Activated naive CD8-positive, alpha-beta T cell treated with anti-CD3 and anti-CD28 coated beads, Interleukin-2, amount 50 U/mL, for 24 hours (primary cell): Measurements from ENCODE around the gene RYR1.
"Not testable (repeated sequence)": the region's sequence is repeated elsewhere in the genome, so short reads cannot be mapped to it uniquely, and the experiment has no call there.

ENCODE experiments used
- ATAC-seq: fragments of 150-1000 bp; cut with Tn5 transposase; one replicate; pipeline ENCODE4 v1.10.0; 2021
- DNase-seq: peaks from one replicate; pipeline ENCODE4 v3.0.0; 2021
- H3K27ac Mint-ChIP-seq: one replicate; pipeline ENCODE4 v1.8.0; 2021; ENCODE audit warnings: mild to moderate bottlenecking, mixed read lengths
- H3K27me3 Mint-ChIP-seq: one replicate; pipeline ENCODE4 v1.8.0; 2021; ENCODE audit warnings: mixed read lengths
- H3K36me3 Mint-ChIP-seq: one replicate; pipeline ENCODE4 v1.8.0; 2021; ENCODE audit warnings: low read depth, mixed read lengths
- H3K4me1 Mint-ChIP-seq: one replicate; pipeline ENCODE4 v1.8.0; 2021; ENCODE audit warnings: mixed read lengths
- H3K4me3 Mint-ChIP-seq: one replicate; pipeline ENCODE4 v1.8.0; 2021; ENCODE audit warnings: mild to moderate bottlenecking, moderate library complexity, mixed read lengths
- H3K9me3 Mint-ChIP-seq: one replicate; pipeline ENCODE4 v1.8.0; 2021; ENCODE audit warnings: mixed read lengths

Gene RYR1

DNA sequence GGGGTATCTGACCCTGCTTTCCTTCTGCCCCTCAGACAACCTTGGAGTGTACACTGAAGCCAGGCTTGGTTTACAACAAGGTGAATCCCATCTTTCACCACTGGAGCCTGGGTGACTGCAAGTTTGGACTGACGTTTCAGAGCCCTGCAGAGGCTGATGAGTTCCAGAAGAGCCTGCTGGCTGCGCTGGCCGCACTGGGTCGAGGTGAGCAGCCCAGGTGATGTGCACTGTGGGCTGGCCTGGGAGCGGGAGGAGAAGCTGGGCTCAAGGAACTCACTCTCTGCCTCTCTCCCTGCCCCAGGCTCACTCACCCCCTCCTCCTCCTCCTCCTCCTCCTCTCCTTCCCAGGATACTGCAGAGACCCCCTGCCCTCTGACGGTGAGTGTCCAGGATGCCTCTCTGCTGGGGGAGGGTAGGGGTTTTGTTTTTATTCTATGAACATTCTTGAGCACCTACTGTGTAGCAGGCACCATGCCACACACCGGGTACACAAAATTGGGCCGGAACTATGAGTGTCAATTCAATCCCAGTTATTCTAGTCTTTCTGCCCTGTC lies 41.5 kb upstream of the RYR1 start:
- peaks cover 44% of the 10 kb centered on the region for H3K27me3 Mint-ChIP-seq
- no peak overlapping the region for H3K4me3 Mint-ChIP-seq
- peaks cover 6% of the 10 kb centered on the region for H3K36me3 Mint-ChIP-seq

GRCh38 chr19:38392707-38393308 lies 40.7 kb upstream of the RYR1 start:
- Mint-ChIP-seq H3K9me3 (no peaks in the 10 kb centered on the region), H3K27me3 (peaks cover 40% of the 10 kb centered on the region), H3K27ac (no peak overlapping the region), H3K4me1 (peaks cover 28% of the 10 kb centered on the region), H3K36me3 (peaks cover 2% of the 10 kb centered on the region), H3K4me3 (no peak overlapping the region)
- no peak for ATAC-seq
- no peak for DNase-seq

More for the DNA sequence above, 41.5 kb upstream of the RYR1 start:
- H3K9me3 Mint-ChIP-seq, result no peaks in the 10 kb centered on the region
- no peak overlapping the region for H3K27ac Mint-ChIP-seq
- H3K4me1 Mint-ChIP-seq, result peaks cover 34% of the 10 kb centered on the region
- no peak for ATAC-seq
- no peak for DNase-seq

DNA sequence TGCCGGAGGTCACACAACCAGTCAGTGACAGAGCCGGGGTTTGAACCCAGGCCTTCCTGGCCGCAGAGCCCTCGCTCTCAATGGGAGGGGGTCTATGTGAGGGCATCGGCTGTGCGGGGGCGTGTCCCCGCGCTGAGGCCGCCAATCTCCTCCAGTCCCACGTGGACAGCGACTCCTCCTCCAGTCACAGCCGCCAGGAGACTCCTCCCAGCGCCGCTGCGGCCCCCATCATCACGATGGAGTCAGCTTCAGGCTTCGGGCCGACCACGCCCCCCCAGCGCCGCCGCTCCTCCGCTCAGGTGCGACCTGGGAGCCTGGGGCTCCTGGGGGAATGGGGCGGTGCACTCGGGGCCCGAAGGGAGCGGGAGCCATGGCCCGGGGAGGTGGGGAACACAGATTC lies 39.0 kb upstream of the RYR1 start:
- peak; percentile 78 for ATAC-seq
- Mint-ChIP-seq H3K4me3 (peak overlapping the region; percentile 71), H3K36me3 (peaks cover 1% of the 10 kb centered on the region), H3K9me3 (no peaks in the 10 kb centered on the region), H3K4me1 (peaks cover 21% of the 10 kb centered on the region), H3K27ac (peak overlapping the region; percentile 10), H3K27me3 (peaks cover 34% of the 10 kb centered on the region)
- DNase-seq, result peak; percentile 82

DNA sequence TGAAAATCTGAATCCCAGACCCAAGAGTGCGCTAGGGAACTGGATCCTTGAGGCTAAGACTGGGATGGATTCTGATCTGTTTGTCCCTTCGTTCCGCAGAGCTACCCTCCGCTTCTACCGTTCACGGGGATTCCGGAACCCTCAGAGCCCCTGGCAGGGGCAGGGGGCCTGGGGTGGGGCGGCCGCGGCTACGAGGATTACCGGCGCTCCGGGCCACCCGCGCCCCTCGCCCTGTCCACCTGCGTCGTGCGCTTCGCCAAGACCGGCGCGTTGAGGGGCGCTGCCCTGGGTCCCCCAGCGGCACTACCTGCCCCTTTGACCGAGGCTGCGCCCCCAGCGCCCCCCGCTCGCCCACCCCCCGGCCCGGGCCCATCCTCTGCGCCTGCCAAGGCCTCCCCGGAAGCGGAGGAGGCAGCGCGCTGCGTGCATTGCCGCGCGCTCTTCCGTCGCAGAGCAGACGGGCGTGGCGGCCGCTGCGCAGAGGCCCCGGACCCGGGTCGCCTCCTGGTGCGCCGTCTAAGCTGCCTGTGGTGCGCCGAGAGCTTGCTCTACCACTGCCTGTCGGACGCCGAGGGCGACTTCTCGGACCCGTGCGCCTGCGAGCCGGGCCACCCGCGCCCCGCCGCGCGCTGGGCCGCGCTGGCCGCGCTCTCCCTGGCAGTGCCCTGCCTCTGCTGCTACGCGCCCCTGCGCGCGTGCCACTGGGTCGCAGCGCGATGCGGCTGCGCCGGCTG lies 37.9 kb upstream of the RYR1 start:
- peak; percentile 67 for ATAC-seq
- H3K4me3 Mint-ChIP-seq, result peak overlapping the region; percentile 71
- H3K9me3 Mint-ChIP-seq, result no peaks in the 10 kb centered on the region
- peaks cover 1% of the 10 kb centered on the region for H3K36me3 Mint-ChIP-seq
- H3K4me1 Mint-ChIP-seq, result peaks cover 20% of the 10 kb centered on the region
- H3K27me3 Mint-ChIP-seq, result peaks cover 30% of the 10 kb centered on the region
- DNase-seq, result peak; percentile 51
- peak overlapping the region; percentile 10 for H3K27ac Mint-ChIP-seq

DNA sequence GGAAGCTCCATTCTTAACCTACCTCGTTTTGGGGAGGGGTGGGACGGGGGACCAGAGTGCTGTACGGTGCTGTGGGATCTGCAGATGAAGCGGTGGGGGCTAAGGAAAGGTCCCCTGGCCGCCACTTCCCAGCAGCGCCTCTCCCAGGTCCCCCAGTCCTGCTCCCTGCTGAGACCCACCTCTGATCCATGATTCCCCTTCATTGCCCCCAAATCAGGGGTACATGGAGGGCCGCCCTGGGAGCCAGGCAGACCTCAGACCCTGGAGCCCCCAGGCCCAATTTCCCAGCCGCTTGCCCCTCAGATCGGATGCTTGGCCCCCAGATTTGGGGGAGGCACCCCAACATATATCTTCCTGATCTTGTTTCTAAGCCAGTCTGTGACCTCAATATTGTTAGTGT lies 34.4 kb upstream of the RYR1 start:
- no peak for ATAC-seq

GRCh38 chr19:38399537-38399936 lies 34.0 kb upstream of the RYR1 start:
- DNase-seq, result no peak
- ATAC-seq, result no peak
- H3K27me3 Mint-ChIP-seq, result peaks cover 5% of the 10 kb centered on the region
- H3K36me3 Mint-ChIP-seq, result peaks cover 1% of the 10 kb centered on the region
- no peak overlapping the region for H3K27ac Mint-ChIP-seq
- H3K9me3 Mint-ChIP-seq, result no peaks in the 10 kb centered on the region
- peaks cover 23% of the 10 kb centered on the region for H3K4me1 Mint-ChIP-seq
- no peak overlapping the region for H3K4me3 Mint-ChIP-seq

More for the DNA sequence above, 34.4 kb upstream of the RYR1 start:
- Mint-ChIP-seq H3K9me3 (no peaks in the 10 kb centered on the region), H3K36me3 (peaks cover 1% of the 10 kb centered on the region), H3K27me3 (peaks cover 8% of the 10 kb centered on the region), H3K27ac (no peak overlapping the region), H3K4me3 (no peak overlapping the region), H3K4me1 (peaks cover 23% of the 10 kb centered on the region)
- no peak for DNase-seq

DNA sequence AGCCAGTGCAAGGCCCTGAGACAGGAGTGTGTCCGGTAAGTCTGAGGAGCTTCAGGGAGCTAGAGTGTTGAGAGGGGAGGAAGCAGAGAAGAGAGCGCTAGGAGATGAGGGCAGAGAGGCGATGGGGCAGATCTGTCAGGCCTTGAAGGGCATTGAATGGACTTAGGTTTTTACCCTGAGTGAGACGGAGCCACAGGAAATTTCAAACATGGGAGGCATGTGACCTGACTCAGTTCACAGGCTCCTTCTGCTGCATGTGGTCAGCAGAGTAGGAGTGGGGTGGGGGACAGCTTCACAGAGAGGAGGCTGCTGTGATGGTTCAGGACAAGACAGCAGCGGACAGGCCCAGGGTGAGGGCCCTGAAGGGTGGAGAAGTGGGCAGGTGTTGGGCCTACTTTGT lies 33.1 kb upstream of the RYR1 start:
- Mint-ChIP-seq H3K27me3 (peaks cover 5% of the 10 kb centered on the region), H3K9me3 (no peaks in the 10 kb centered on the region), H3K36me3 (peaks cover 3% of the 10 kb centered on the region), H3K4me1 (peaks cover 19% of the 10 kb centered on the region), H3K4me3 (no peak overlapping the region), H3K27ac (no peak overlapping the region)
- ATAC-seq (no peak), DNase-seq (no peak)

DNA sequence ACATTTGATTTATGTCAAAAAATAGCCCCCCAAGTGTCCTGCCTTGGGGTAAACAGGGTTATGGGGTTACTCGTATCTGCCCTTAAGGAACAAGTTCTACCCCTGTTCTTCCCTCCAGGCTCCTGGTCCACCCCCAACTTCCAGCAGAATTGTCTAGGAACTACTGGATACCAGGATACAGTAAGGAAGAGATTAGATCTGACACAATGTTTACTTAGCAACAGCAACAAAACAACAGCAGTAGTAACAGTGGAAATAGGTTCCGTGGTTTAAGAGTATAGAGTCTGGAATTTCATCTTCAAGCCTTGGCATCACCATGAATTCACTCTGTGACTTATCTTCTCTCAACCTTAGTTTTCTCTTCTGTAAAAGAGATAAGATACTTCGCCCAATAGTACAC lies 32.3 kb upstream of the RYR1 start:
- Mint-ChIP-seq H3K4me1 (peaks cover 19% of the 10 kb centered on the region), H3K36me3 (peaks cover 4% of the 10 kb centered on the region), H3K27ac (no peak overlapping the region), H3K4me3 (no peak overlapping the region), H3K27me3 (peaks cover 5% of the 10 kb centered on the region), H3K9me3 (no peaks in the 10 kb centered on the region)
- DNase-seq (no peak), ATAC-seq (no peak)

DNA sequence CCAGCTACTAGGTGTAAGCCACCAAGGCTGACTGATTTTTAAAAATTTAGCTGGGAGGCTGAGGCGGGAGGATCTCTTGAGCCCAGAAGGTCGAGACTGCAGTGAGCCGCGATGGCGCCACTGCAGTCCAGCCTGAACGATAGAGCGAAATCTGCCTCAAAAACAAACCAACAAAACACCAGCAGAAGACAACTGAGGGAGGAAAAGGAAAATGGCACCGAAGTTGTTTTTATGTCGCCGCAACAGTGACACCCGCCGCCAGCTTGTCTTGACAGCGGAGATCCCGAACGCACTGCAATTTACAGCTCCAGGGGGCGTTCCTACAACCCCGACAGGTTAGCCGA lies 30.9 kb upstream of the RYR1 start:
- H3K27ac Mint-ChIP-seq, result peak overlapping the region; percentile 89
- H3K4me3 Mint-ChIP-seq, result peak overlapping the region; percentile 85
- ATAC-seq (no peak), DNase-seq (no peak)
- peaks cover 7% of the 10 kb centered on the region for H3K36me3 Mint-ChIP-seq
- peaks cover 14% of the 10 kb centered on the region for H3K4me1 Mint-ChIP-seq
- H3K27me3 Mint-ChIP-seq, result no peaks in the 10 kb centered on the region
- no peaks in the 10 kb centered on the region for H3K9me3 Mint-ChIP-seq

DNA sequence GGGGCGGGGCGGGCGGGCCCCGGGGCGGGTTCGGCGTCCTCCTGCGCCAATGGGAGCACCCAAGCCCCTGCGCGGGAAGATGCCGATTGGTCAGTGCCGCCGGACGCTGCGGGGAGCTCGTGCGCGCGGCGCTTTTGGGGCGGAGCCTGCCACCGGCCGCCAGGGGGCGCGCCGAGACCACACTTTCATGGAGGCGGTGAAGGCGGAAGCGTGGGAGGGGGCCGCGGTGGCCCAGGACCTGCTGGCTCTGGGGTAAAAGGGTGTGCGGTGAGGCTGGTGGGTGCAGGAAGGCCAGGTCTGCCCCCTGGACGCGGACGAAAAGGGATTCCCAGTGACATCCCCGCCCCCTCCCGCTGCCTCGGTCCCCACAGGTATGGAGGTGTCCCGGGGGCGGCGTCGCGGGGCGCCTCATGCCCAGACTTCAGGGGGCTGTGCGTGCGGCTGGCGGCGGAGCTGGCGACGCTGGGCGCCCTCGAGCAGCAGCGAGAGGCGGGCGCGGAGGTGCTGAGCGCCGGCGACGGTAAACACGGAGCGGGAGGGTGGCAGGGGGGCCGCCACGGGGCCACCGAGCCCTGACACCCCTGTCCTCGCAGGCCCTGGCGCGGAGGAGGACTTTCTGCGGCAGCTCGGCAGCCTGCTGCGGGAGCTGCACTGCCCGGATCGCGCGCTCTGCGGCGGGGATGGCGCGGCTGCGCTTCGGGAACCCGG lies 30.4 kb upstream of the RYR1 start, which contains the start of gene FAM98C:
Gene FAM98C, plus strand, starts transcription at position 127 of the 708 bp plus-strand sequence. Its CDS starts 61 bp downstream, at position 188.
- Mint-ChIP-seq H3K4me1 (peaks cover 14% of the 10 kb centered on the region), H3K36me3 (peaks cover 7% of the 10 kb centered on the region), H3K4me3 (peak within 1 kb of the TSS; percentile 85), H3K9me3 (no peaks in the 10 kb centered on the region), H3K27me3 (no peaks in the 10 kb centered on the region), H3K27ac (peak within 1 kb of the TSS; percentile 89)
- peak; percentile 98 for ATAC-seq
- DNase-seq, result peak; percentile 96

- Mint-ChIP-seq H3K27ac (no peak overlapping the region), H3K4me1 (peaks cover 14% of the 10 kb centered on the region)
- no peak for ATAC-seq
Observed at GRCh38 chr19:38404858-38405257, 28.6 kb upstream of the RYR1 start.

DNA sequence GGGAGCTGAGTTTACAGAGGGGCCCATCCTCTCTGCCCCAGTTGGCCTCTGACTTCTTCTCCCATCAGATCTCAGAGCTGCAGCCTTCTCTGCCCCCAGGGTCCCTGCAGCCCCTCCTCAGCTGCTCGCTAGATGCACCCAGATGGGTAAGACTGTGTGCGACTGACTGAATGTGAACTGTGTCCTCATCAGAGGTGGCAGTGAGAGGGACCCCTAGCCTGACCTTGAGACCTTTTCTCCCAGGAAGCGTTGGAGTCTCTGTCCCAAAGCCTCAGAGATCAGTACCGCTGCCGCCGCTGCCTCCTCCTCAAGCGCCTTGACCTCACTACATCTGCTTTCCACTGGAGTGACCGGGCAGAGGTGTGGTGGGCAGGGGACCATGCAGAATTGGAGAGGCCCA lies 28.2 kb upstream of the RYR1 start:
- Mint-ChIP-seq H3K27me3 (no peaks in the 10 kb centered on the region), H3K4me1 (peaks cover 14% of the 10 kb centered on the region), H3K9me3 (no peaks in the 10 kb centered on the region), H3K27ac (no peak overlapping the region), H3K4me3 (no peak overlapping the region), H3K36me3 (peaks cover 7% of the 10 kb centered on the region)
- ATAC-seq (no peak), DNase-seq (no peak)

More at GRCh38 chr19:38404858-38405257, 28.6 kb upstream of the RYR1 start:
- Mint-ChIP-seq H3K36me3 (peaks cover 7% of the 10 kb centered on the region), H3K27me3 (no peaks in the 10 kb centered on the region), H3K4me3 (no peak overlapping the region), H3K9me3 (no peaks in the 10 kb centered on the region)
- no peak for DNase-seq

GRCh38 chr19:38409631-38410133 lies 23.8 kb upstream of the RYR1 start:
- ATAC-seq (no peak), DNase-seq (no peak)
- H3K36me3 Mint-ChIP-seq, result peaks cover 7% of the 10 kb centered on the region
- no peaks in the 10 kb centered on the region for H3K9me3 Mint-ChIP-seq
- H3K27ac Mint-ChIP-seq, result no peak overlapping the region
- peaks cover 2% of the 10 kb centered on the region for H3K4me1 Mint-ChIP-seq
- no peaks in the 10 kb centered on the region for H3K27me3 Mint-ChIP-seq
- H3K4me3 Mint-ChIP-seq, result no peak overlapping the region

DNA sequence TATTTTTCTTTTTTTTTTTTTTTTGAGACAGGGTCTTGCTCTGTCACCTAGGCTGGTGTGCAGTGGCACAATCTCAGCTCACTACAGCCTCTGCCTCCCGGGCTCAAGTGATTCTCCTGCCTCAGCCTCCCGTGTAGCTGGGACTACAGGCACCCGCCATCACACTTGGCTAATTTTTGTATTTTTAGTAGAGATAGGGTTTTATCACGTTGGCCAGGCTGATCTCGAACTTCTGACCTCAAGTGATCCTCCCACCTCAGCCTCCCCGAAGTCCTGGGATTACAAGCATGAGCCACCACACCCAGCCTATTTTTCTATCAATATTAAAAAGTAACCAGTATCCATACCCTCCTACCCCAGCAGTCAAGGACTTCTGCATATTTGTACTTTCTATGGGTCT lies 23.1 kb upstream of the RYR1 start:
- ATAC-seq, H3K27ac Mint-ChIP-seq, H3K27me3 Mint-ChIP-seq, H3K36me3 Mint-ChIP-seq, H3K9me3 Mint-ChIP-seq, H3K4me3 Mint-ChIP-seq, DNase-seq, H3K4me1 Mint-ChIP-seq: not testable (repeated sequence)
